ENCODE measurements around the gene SNX22.

- TF ChIP-seq, protein P1, sequence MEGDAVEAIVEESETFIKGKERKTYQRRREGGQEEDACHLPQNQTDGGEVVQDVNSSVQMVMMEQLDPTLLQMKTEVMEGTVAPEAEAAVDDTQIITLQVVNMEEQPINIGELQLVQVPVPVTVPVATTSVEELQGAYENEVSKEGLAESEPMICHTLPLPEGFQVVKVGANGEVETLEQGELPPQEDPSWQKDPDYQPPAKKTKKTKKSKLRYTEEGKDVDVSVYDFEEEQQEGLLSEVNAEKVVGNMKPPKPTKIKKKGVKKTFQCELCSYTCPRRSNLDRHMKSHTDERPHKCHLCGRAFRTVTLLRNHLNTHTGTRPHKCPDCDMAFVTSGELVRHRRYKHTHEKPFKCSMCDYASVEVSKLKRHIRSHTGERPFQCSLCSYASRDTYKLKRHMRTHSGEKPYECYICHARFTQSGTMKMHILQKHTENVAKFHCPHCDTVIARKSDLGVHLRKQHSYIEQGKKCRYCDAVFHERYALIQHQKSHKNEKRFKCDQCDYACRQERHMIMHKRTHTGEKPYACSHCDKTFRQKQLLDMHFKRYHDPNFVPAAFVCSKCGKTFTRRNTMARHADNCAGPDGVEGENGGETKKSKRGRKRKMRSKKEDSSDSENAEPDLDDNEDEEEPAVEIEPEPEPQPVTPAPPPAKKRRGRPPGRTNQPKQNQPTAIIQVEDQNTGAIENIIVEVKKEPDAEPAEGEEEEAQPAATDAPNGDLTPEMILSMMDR (IDR thresholded peaks at IDR 0.05), result no peak
- TF ChIP-seq POLR2A (IDR thresholded peaks at IDR 0.05) (no peak), POLR2AphosphoS5 (IDR thresholded peaks at IDR 0.05) (no peak)
Measured at GRCh38 chr15:64158363-64159134, 7.0 kb downstream of the SNX22 start.

Measured in prostate gland (tissue), 2 donors.